ENCODE results near the gene TBCD.

- TF ChIP-seq CTCF (conservative IDR thresholded peaks at IDR 0.05) (no peak), ZFX (IDR thresholded peaks at IDR 0.05) (no peak)
Observed at GRCh38 chr17:82803185-82803584, 51.3 kb downstream of the TBCD start.

Data from C4-2B (cell line).